ENCODE measurements around the gene SLC5A11. TPM values are rescaled to one million over a fixed set of nuclear protein-coding genes. Genes with fewer than 3 reads are reported as not detected.
"Not testable (repeated sequence)": the region's sequence is repeated elsewhere in the genome, so short reads cannot be mapped to it uniquely, and the experiment has no call there.

Gene SLC5A11
- polyA plus RNA-seq, 1 experiment: not detected

DNA sequence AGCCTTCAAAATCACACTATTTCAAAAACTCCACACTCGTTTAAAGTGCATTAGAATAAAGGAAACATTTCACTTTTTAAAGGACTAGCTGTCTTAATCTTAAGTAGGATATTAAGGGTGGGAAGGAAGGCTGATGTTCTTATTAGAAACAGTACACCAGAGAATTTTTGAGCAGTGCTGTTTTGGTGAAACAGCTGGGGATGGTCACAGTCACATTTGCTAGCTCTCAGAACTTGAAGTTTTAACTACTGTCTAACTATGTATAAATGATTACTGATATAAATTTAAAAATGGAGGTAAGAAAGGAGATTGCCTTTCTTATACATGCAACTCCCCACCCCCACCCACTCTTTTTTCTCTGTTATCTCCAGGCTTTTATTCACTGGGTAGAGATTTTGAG lies 38.5 kb upstream of the SLC5A11 start:
- no peaks in the 10 kb centered on the region for H3K27me3 ChIP-seq (ENCODE audit: control insufficient read depth, insufficient read depth, low read length)
- DNase-seq (ENCODE audit: low read depth): no peak
- POLR2A ChIA-PET: interaction anchor here (0.6 kb wide), 1 partner anchor 13 kb away, joined by 3 read pairs; no protein-coding TSS in a partner anchor
- H3K4me3 ChIP-seq (ENCODE audit: low read depth, low read length): no peak overlapping the region
- TF ChIP-seq, protein P1, sequence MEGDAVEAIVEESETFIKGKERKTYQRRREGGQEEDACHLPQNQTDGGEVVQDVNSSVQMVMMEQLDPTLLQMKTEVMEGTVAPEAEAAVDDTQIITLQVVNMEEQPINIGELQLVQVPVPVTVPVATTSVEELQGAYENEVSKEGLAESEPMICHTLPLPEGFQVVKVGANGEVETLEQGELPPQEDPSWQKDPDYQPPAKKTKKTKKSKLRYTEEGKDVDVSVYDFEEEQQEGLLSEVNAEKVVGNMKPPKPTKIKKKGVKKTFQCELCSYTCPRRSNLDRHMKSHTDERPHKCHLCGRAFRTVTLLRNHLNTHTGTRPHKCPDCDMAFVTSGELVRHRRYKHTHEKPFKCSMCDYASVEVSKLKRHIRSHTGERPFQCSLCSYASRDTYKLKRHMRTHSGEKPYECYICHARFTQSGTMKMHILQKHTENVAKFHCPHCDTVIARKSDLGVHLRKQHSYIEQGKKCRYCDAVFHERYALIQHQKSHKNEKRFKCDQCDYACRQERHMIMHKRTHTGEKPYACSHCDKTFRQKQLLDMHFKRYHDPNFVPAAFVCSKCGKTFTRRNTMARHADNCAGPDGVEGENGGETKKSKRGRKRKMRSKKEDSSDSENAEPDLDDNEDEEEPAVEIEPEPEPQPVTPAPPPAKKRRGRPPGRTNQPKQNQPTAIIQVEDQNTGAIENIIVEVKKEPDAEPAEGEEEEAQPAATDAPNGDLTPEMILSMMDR (IDR thresholded peaks at IDR 0.05; ENCODE audit: insufficient read depth, low read depth, low read length): no peak
- H3K36me3 ChIP-seq (ENCODE audit: control insufficient read depth, insufficient read depth, low read length): peaks cover 25% of the 10 kb centered on the region
- CTCF ChIA-PET: interaction anchor here (0.6 kb wide), 1 partner anchor 14 kb away, joined by 4 read pairs; no protein-coding TSS in a partner anchor

DNA sequence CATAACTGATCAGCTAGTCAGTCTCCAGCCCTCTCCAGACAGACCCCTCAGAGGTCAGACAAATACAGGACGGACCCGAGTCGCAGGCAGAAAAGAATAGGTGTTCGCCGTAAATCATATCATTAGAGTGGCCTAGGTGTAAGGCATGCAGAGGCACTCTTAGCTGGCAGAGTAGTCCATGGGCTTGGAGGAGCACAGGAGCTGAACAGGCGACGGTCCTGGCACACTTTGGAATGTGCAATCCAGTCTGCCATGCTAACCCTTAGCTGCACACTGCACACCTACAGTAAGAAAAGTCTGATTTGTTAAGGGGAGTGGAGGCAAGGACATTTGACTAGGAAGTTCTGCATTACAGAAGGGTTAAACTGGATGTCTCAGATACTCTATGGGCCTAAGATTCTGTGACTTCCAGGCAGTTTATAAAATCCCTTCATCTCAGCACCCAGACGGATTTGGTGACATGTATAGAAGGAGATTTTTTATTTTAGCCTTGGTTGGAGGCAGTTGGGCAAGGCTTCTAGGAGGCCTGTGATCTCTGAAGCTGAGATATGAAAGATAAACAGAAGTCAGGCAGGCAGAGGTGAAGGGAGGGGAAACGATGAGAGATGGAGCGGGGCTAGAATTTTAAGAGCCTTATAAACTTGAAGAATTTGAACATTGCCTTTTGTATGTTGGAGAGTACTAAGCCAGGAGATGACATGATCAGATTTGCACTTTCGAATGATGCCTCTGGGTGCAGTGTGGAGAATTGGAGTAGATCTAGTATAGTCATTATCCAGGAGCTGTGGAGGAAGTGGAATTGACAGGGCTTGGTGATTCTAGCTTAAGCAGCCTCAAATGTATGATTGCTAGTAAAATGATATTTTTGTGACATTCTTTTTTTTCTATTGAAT lies 34.6 kb upstream of the SLC5A11 start:
- ChIA-PET POLR2A (no interaction called here), CTCF (interaction anchor here (0.8 to 0.9 kb wide), 2 partner anchors 9 to 287 kb away, joined by 4 read pairs; no protein-coding TSS in a partner anchor)
- no peaks in the 10 kb centered on the region for H3K27me3 ChIP-seq (ENCODE audit: control insufficient read depth, insufficient read depth, low read length)
- TF ChIP-seq, protein P1 (IDR thresholded peaks at IDR 0.05; ENCODE audit: insufficient read depth, low read depth, low read length): no peak
- no peak for DNase-seq (ENCODE audit: low read depth)
- no peak overlapping the region for H3K4me3 ChIP-seq (ENCODE audit: low read depth, low read length)
- H3K36me3 ChIP-seq (ENCODE audit: control insufficient read depth, insufficient read depth, low read length): peaks cover 19% of the 10 kb centered on the region

DNA sequence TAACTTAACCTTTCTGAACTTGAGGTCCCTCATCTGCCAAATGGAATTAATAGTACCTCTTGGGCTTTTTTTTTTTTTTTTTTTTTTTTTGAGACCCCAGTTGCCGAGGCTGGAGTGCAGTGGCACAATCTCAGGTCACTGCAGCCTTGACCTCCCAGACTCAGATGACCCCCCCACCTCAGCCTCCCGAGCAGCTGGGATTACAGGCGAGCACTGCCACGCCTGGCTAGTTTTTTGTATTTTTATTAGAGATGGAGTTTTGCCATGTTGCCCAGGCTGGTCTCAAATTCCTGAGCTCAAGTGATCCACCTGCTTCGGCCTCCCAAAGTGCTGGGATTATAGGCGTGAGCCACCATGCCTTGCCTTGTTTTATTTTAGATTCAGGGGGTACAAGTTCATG lies 33.0 kb upstream of the SLC5A11 start:
- CTCF ChIA-PET: interaction anchor here (0.6 to 1.4 kb wide), 2 partner anchors 65 to 232 kb away, joined by 3 read pairs; no protein-coding TSS in a partner anchor
- H3K27me3 ChIP-seq (ENCODE audit: control insufficient read depth, insufficient read depth, low read length): not testable (repeated sequence)
- peaks cover 15% of the 10 kb centered on the region for H3K36me3 ChIP-seq (ENCODE audit: control insufficient read depth, insufficient read depth, low read length)

DNA sequence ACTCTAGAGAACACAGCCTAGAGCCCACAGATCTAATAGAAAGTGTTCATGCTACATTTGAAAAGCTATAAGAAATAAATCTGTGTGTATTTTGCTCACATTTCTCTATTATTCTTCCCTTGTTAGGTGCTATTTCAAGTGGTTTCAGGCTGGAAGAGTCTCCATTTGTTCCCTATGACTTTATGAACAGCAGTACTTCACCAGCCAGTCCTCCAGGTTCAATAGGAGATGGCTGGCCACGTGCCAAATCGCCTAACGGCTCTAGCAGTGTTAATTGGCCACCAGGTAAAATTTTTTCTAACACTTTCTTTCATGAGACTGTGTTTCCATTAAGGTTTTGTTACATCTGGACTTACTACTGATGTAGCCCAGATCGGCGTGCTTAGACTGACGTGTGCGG lies 30.7 kb upstream of the SLC5A11 start:
- DNase-seq (ENCODE audit: low read depth): no peak
- Histone ChIP-seq H3K4me3 (ENCODE audit: low read depth, low read length) (no peak overlapping the region), H3K36me3 (ENCODE audit: control insufficient read depth, insufficient read depth, low read length) (peaks cover 26% of the 10 kb centered on the region), H3K27me3 (ENCODE audit: control insufficient read depth, insufficient read depth, low read length) (no peaks in the 10 kb centered on the region)
- ChIA-PET CTCF (interaction anchor here (1.9 kb wide), 1 partner anchor 20 kb away, joined by 5 read pairs; no protein-coding TSS in a partner anchor), POLR2A (no interaction called here)
- TF ChIP-seq, protein P1 (IDR thresholded peaks at IDR 0.05; ENCODE audit: insufficient read depth, low read depth, low read length): no peak

More for the DNA sequence above, 33.0 kb upstream of the SLC5A11 start:
- H3K4me3 ChIP-seq (ENCODE audit: low read depth, low read length); DNase-seq (ENCODE audit: low read depth); POLR2A ChIA-PET: not testable (repeated sequence)

DNA sequence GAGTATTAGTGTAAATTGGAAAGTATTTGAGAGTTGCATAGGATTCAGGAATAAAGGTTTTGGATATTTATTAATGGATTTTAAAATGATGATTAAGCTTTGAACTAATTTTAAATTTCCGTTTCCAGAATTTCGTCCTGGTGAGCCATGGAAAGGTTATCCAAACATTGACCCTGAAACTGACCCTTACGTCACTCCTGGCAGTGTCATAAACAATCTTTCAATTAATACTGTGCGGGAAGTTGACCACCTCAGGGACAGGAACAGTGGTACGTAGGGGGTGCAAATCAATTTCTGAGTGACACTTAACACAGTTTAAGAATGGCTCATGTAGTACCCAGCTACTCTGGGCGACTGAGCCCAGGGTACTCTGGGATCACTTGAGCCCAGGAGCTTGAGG lies 29.1 kb upstream of the SLC5A11 start:
- POLR2A ChIA-PET: no interaction called here
- Histone ChIP-seq H3K36me3 (ENCODE audit: control insufficient read depth, insufficient read depth, low read length) (peaks cover 34% of the 10 kb centered on the region), H3K4me3 (ENCODE audit: low read depth, low read length) (no peak overlapping the region), H3K27me3 (ENCODE audit: control insufficient read depth, insufficient read depth, low read length) (no peaks in the 10 kb centered on the region)
- DNase-seq (ENCODE audit: low read depth): no peak
- TF ChIP-seq, protein P1 (IDR thresholded peaks at IDR 0.05; ENCODE audit: insufficient read depth, low read depth, low read length): no peak
- CTCF ChIA-PET: no interaction called here

Data from BJ (cell line).